ENCODE data around the gene TRIOBP.

TRIOBP gene

DNA sequence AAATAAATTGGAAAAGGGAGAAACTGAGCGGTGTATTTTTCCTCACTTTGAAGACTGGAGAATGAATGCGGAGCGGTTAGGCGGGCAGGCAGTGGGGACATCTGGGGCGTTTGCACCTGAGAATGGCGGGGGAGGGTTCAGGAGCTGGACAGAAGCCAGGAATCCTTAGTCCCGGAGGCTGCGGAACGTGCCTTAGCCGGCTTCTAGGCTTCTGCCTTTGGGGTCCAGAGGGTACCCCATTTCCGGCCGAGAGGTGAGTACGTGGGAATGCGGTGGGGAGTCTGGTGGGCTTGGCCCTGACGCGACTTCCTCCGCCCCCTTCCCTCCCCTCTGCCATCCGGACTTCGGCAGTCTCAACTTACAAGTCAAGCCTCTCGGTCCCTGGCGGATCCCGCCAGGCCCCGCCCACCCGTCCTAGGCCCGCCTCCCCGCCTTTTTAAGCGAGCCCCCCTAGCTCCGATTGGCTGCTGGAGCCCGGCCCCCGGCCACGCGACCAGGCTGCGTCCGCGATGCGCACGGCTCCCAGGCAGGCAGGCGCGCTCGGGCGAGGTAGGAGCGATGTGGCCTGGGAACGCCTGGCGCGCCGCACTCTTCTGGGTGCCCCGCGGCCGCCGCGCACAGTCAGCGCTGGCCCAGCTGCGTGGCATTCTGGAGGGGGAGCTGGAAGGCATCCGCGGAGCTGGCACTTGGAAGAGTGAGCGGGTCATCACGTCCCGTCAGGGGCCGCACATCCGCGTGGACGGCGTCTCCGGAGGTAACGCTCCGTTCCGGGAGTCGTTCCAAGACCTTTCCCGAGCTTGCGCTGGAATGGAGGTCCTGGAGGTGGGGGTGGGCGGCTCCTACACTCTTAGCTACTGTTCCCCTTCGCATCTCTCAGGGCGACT is 110.8 kb downstream of the TRIOBP start, which contains the start of gene GCAT:
Gene GCAT (plus strand): TSS at position 525 of the 884 bp plus-strand sequence. CDS start 34 bp downstream, at position 559.
- DNase-seq, result peak; percentile 78

- DNase-seq, result no peak
These were observed 111.4 kb downstream of the TRIOBP start for GRCh38 chr22:37808294-37808657.

GRCh38 chr22:37809672-37810333 is 113.0 kb downstream of the TRIOBP start:
- DNase-seq, result no peak

GRCh38 chr22:37811867-37812266 is 115.0 kb downstream of the TRIOBP start:
- no peak for DNase-seq

GRCh38 chr22:37812869-37813678 is 116.2 kb downstream of the TRIOBP start:
- no peak for DNase-seq

- no peak for DNase-seq
These were observed 118.7 kb downstream of the TRIOBP start for GRCh38 chr22:37815593-37815992.

GRCh38 chr22:37816543-37817180 is 119.8 kb downstream of the TRIOBP start:
- DNase-seq, result no peak

GRCh38 chr22:37817705-37818408 is 121.0 kb downstream of the TRIOBP start:
- peak; percentile 46 for DNase-seq

DNA sequence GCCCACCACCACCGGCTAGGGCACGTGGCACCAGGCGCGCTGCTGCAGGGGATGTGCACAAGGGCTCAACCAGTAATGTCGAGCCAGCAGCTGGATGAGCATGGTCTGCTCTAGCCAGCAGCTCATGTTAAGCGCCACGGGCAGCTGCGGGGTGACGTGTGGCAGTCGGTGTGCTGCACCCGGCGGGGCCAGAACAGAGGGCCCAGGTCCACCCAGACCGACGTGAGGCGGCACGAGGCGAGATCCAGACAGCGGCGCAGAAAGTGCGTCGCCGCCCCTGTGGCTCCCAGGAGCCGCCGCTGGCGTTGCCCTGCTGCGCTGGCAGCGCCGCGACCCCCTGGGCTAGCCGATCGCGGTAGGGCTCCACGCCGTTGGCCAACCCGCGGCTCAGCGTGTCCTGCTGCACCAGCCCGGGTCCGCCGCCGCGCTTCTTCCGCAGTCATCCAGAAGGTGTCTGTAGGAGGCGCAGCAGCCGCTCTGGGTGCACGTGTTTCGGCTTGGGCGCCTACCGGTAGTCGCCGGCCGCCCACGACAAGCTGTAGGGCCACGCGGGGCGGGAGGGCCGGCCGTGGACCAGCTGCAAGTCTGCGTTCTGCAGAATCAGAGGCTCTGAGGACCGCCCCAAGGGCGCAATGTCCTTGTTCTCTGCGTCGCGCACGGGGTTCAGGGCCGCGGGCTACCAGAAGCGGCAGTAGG is 121.7 kb downstream of the TRIOBP start:
- no peak for DNase-seq

- no peak for DNase-seq
These were observed 122.2 kb downstream of the TRIOBP start for GRCh38 chr22:37819105-37819433.

- DNase-seq, result no peak
These were observed 123.5 kb downstream of the TRIOBP start for GRCh38 chr22:37820350-37820749.

GRCh38 chr22:37822079-37822833 is 125.4 kb downstream of the TRIOBP start:
- DNase-seq, result no peak

GRCh38 chr22:37823134-37823985 is 126.5 kb downstream of the TRIOBP start, which contains the start of gene GALR3:
GALR3 (plus strand) TSS chr22:37823382; CDS start chr22:37823407, 25 bp downstream.
- DNase-seq, result no peak

GRCh38 chr22:37824674-37825641 is 128.1 kb downstream of the TRIOBP start:
- no peak for DNase-seq

All from NCI-H226 (cell line).